SH-SY5Y (cell line): ENCODE measurements around the gene ATN1.

ENCODE experiments used
- GATA2 ChIP-seq: IDR thresholded peaks from 2 replicates; pipeline ENCODE4 v1.6.1; 2011; ENCODE audit warnings: mild to moderate bottlenecking, low read depth, low read length
- GATA3 ChIP-seq: IDR thresholded peaks from 2 replicates; pipeline ENCODE4 v1.6.1; 2011; ENCODE audit warnings: low read depth, mild to moderate bottlenecking, low read length, moderate library complexity

DNA sequence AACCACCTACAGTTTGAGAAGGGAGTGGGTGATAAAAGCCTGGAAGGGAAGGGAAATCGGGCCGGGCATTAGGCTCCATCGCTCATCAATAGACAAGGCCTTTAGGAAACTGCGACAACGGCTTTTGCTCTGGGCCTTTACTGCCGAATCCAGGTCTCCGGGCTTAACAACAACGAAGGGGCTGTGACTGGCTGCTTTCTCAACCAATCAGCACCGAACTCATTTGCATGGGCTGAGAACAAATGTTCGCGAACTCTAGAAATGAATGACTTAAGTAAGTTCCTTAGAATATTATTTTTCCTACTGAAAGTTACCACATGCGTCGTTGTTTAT is 15.6 kb downstream of the ATN1 start:
- no peak for TF ChIP-seq GATA2
- no peak for TF ChIP-seq GATA3
